ENCODE data around the gene WHRN. TPM values are rescaled to one million over a fixed set of nuclear protein-coding genes. Genes with fewer than 3 reads are reported as not detected.

Gene WHRN
- total and polyA plus RNA-seq, 9 of the 15 experiments (the other 6 are each of a cell fraction or from before 2014, with no cell fraction given), result 0.31 to 14.1 (median 3.0) TPM

DNA sequence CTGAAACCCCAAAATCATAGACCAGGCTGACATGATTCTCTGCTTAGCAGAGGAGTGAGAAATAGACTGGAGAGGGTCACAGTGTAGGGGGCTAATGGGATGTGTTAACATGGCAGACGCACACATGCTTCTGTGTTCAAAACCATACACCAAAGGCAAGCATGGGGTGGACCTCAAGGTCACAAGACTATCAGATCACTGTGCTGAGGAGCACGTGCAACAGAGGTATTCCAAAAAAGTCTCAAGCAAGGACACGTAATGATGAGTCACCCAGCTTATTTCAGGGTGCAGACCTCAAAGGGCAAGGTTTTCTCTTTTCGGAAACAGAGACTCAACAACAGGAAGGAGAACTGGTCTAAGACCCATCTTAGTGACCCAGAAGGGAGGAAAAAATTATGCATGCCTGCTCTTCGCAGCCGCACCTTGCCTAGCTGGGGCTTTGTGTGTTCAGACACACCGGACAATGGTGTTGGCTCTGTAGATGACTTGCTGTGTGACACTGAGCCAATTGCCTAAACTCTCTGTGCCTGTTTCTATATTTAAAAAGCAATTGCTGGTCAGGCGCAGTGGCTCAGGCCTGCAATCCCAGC is 20.3 kb downstream of the WHRN start (continued):
- peak; percentile 53 for TF ChIP-seq ZFX (CRISPR knock-in tag; IDR thresholded peaks at IDR 0.05)
- no peak for TF ChIP-seq RBM34 (IDR thresholded peaks at IDR 0.05; ENCODE audit: borderline replicate concordance, insufficient read depth, low read length)
- TF ChIP-seq BRCA1 (IDR thresholded peaks at IDR 0.05), result no peak
- TF ChIP-seq BRCA1 (CRISPR knock-in tag; IDR thresholded peaks at IDR 0.05), result no peak
- TF ChIP-seq ZNF561 (CRISPR knock-in tag; conservative IDR thresholded peaks at IDR 0.05), result no peak
- no peak for TF ChIP-seq MED1 (CRISPR knock-in tag; IDR thresholded peaks at IDR 0.05; ENCODE audit: borderline replicate concordance)
- no peak for TF ChIP-seq ZNF785 (CRISPR knock-in tag; IDR thresholded peaks at IDR 0.05)
- no peak for TF ChIP-seq POLR2H (tag; IDR thresholded peaks at IDR 0.05; ENCODE audit: low read depth)
- peak; percentile 57 to 76 for TF ChIP-seq KDM1A (IDR thresholded peaks at IDR 0.05)
- no peak for TF ChIP-seq ILK (tag; IDR thresholded peaks at IDR 0.05; ENCODE audit: borderline replicate concordance, low read depth)
- TF ChIP-seq, protein P1, sequence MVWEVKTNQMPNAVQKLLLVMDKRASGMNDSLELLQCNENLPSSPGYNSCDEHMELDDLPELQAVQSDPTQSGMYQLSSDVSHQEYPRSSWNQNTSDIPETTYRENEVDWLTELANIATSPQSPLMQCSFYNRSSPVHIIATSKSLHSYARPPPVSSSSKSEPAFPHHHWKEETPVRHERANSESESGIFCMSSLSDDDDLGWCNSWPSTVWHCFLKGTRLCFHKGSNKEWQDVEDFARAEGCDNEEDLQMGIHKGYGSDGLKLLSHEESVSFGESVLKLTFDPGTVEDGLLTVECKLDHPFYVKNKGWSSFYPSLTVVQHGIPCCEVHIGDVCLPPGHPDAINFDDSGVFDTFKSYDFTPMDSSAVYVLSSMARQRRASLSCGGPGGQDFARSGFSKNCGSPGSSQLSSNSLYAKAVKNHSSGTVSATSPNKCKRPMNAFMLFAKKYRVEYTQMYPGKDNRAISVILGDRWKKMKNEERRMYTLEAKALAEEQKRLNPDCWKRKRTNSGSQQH (CRISPR knock-in tag; IDR thresholded peaks at IDR 0.05), result no peak
- TF ChIP-seq SRSF9 (IDR thresholded peaks at IDR 0.05; ENCODE audit: borderline replicate concordance, low read depth, low read length), result no peak
- peak; percentile 22; the same call in 1 of the 2 replicates for TF ChIP-seq DMBX1 (CRISPR knock-in tag; IDR thresholded peaks at IDR 0.05; ENCODE audit: borderline replicate concordance)
- peak; percentile 100 for TF ChIP-seq BRD9 (IDR thresholded peaks at IDR 0.05; ENCODE audit: low read depth, partially characterized antibody)
- TF ChIP-seq GATA2 (CRISPR knock-in tag; IDR thresholded peaks at IDR 0.05), result no peak
- TF ChIP-seq ZNF551 (CRISPR knock-in tag; IDR thresholded peaks at IDR 0.05), result no peak
- no peak for TF ChIP-seq NR2C1 (IDR thresholded peaks at IDR 0.05)
- TF ChIP-seq NR2C1 (tag; IDR thresholded peaks at IDR 0.05), result no peak; the same call in none of the 2 replicates
- TF ChIP-seq GABPB1 (CRISPR knock-in tag; IDR thresholded peaks at IDR 0.05), result 0 out of 2 replicates have a peak, but pooled peaks have one; percentile 51
- TF ChIP-seq, protein P2, sequence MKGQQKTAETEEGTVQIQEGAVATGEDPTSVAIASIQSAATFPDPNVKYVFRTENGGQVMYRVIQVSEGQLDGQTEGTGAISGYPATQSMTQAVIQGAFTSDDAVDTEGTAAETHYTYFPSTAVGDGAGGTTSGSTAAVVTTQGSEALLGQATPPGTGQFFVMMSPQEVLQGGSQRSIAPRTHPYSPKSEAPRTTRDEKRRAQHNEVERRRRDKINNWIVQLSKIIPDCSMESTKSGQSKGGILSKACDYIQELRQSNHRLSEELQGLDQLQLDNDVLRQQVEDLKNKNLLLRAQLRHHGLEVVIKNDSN (CRISPR knock-in tag; IDR thresholded peaks at IDR 0.05), result peak; percentile 63
- TF ChIP-seq, protein P3, sequence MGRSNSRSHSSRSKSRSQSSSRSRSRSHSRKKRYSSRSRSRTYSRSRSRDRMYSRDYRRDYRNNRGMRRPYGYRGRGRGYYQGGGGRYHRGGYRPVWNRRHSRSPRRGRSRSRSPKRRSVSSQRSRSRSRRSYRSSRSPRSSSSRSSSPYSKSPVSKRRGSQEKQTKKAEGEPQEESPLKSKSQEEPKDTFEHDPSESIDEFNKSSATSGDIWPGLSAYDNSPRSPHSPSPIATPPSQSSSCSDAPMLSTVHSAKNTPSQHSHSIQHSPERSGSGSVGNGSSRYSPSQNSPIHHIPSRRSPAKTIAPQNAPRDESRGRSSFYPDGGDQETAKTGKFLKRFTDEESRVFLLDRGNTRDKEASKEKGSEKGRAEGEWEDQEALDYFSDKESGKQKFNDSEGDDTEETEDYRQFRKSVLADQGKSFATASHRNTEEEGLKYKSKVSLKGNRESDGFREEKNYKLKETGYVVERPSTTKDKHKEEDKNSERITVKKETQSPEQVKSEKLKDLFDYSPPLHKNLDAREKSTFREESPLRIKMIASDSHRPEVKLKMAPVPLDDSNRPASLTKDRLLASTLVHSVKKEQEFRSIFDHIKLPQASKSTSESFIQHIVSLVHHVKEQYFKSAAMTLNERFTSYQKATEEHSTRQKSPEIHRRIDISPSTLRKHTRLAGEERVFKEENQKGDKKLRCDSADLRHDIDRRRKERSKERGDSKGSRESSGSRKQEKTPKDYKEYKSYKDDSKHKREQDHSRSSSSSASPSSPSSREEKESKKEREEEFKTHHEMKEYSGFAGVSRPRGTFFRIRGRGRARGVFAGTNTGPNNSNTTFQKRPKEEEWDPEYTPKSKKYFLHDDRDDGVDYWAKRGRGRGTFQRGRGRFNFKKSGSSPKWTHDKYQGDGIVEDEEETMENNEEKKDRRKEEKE (IDR thresholded peaks at IDR 0.05; ENCODE audit: borderline replicate concordance in 1 of 2, control insufficient read depth in 1 of 2, low read depth in 2 of 2, low read length in 1 of 2), result no peak
- no peak for TF ChIP-seq SIN3B (IDR thresholded peaks at IDR 0.05; ENCODE audit: low read depth)
- peak; percentile 52; the same call in 1 of the 2 replicates for TF ChIP-seq ZEB2 (IDR thresholded peaks at IDR 0.05)
- peak; percentile 83; the same call in 1 of the 2 replicates for TF ChIP-seq HDAC2 (IDR thresholded peaks at IDR 0.05)
- no peak for TF ChIP-seq WHSC1 (IDR thresholded peaks at IDR 0.05; ENCODE audit: low read length)

All from K562 (cell line).